HepG2 (cell line): ENCODE data around the gene MMAA. TPM values are rescaled to one million over a fixed set of nuclear protein-coding genes. Genes with fewer than 3 reads are reported as not detected.

Experiments used
- ATAC-seq: fragments of 200-7000 bp; cut with Tn5 transposase; 3 replicates; pipeline ENCODE4 v1.9.1; 2020; ENCODE audit warnings: mild to moderate bottlenecking, moderate library complexity
- BruUV-seq: library from RNA; stranded (reverse); fragments of 400-500 nt; replicated peaks from 2 replicates; lab custom pipeline; 2021; lab: Mats Ljungman, UMichigan
- CTCF ChIA-PET: fragments of 300-600 bp; formaldehyde crosslinking; extraction: SDS; loops from one replicate; lab custom pipeline; 2021; ENCODE audit warnings: low total read pairs, inconsistent platforms, low intra/inter-chr PET ratio; lab: Yijun Ruan, JAX
- POLR2A ChIA-PET: fragments of 350-600 bp; sonication (Branson Sonifier 250); formaldehyde crosslinking; loops from one replicate; lab custom pipeline; 2020; ENCODE audit warnings: antibody characterized with exemption, inconsistent platforms; lab: Yijun Ruan, JAX
- DNase-seq: peaks from one replicate; pipeline ENCODE4 v3.0.0-alpha.2; 2015; ENCODE audit warnings: low spot score
- FAIRE-seq: peaks from 3 replicates; lab custom pipeline; 2011; peaks lifted over from hg19 to GRCh38; lab: Jason Lieb, UNC
- H2AFZ ChIP-seq: one replicate; pipeline ENCODE4 v1.6.1; 2011; ENCODE audit warnings: low read length, inconsistent platforms
- H3K27ac ChIP-seq: fragments of 300-600 bp; 3 replicates; pipeline ENCODE4 v1.8.0; 2011; ENCODE audit warnings: mixed run types, mild to moderate bottlenecking, mixed read lengths, low read length, inconsistent platforms; ENCODE audit not compliant: insufficient read depth; ENCODE audit errors: extremely low read length
- H3K27me3 ChIP-seq, 2 experiments: fragments of 200-600 bp in 1 of 2; 2 replicates in 1 of 2; 3 replicates in 1 of 2; pipeline versions ENCODE4 v1.6.0 to v1.8.0; 2011; ENCODE audit warnings: low read length in 2 of 2, mild to moderate bottlenecking in 2 of 2, moderate library complexity in 2 of 2, inconsistent platforms in 1 of 2; ENCODE audit not compliant: insufficient read depth in 2 of 2, control insufficient read depth in 1 of 2
- H3K36me3 ChIP-seq, 2 experiments: fragments of 200-600 bp in 1 of 2; replicated peaks in 1 of 2; 2 replicates in 1 of 2; 3 replicates in 1 of 2; pipeline versions ENCODE4 v1.5.1 to v1.8.0; 2011; ENCODE audit warnings: low read length in 2 of 2, inconsistent platforms in 1 of 2; ENCODE audit not compliant: insufficient read depth in 2 of 2, control insufficient read depth in 1 of 2
- H3K4me1 ChIP-seq: 2 replicates; pipeline ENCODE4 v1.5.1; 2012; ENCODE audit warnings: low read length, inconsistent platforms; ENCODE audit not compliant: insufficient read depth
- H3K4me2 ChIP-seq: 2 replicates; pipeline ENCODE4 v1.6.0; 2011; ENCODE audit warnings: low read depth, low read length, inconsistent platforms
- H3K4me3 ChIP-seq, 3 experiments: fragments of 200-600 bp in 1 of 3; sonication (generic), shearing (Covaris generic) in 1 of 3; replicated peaks in 1 of 3; 2 replicates each; pipeline ENCODE4 v1.5.1; 2011 to 2016; ENCODE audit warnings: low read length in 3 of 3, inconsistent platforms in 2 of 3, low read depth in 2 of 3, mild to moderate bottlenecking in 2 of 3, control low read depth in 1 of 3, mixed read lengths in 1 of 3; ENCODE audit not compliant: insufficient read depth in 1 of 3
- H3K79me2 ChIP-seq: one replicate; pipeline ENCODE4 v1.6.1; 2011; ENCODE audit warnings: low read length, inconsistent platforms; ENCODE audit not compliant: insufficient read depth
- H3K9ac ChIP-seq: 2 replicates; pipeline ENCODE4 v1.6.0; 2011; ENCODE audit warnings: mild to moderate bottlenecking, low read depth, low read length, inconsistent platforms; ENCODE audit not compliant: insufficient read depth
- H3K9me3 ChIP-seq: 2 replicates; pipeline ENCODE4 v1.5.1; 2012; ENCODE audit warnings: mild to moderate bottlenecking, low read length
- H4K20me1 ChIP-seq: 2 replicates; pipeline ENCODE4 v1.6.0; 2011; ENCODE audit warnings: inconsistent platforms, mild to moderate bottlenecking, low read length, moderate library complexity; ENCODE audit not compliant: insufficient read depth
- GFI1 ChIP-seq: sonication (generic); formaldehyde crosslinking; IDR thresholded peaks from 2 replicates; pipeline ENCODE4 v1.5.0; 2020; ENCODE audit warnings: missing genetic modification reagents, mild to moderate bottlenecking, borderline replicate concordance
- GPN1 ChIP-seq: sonication (generic); formaldehyde crosslinking; IDR thresholded peaks from 2 replicates; pipeline ENCODE4 v1.5.1; 2020; ENCODE audit warnings: missing genetic modification reagents, borderline replicate concordance
- HDAC1 ChIP-seq: sonication (generic); formaldehyde crosslinking; IDR thresholded peaks from 2 replicates; pipeline ENCODE4 v1.5.1; 2020; ENCODE audit warnings: mild to moderate bottlenecking, missing genetic modification reagents
- NCOA5 ChIP-seq: sonication (generic); formaldehyde crosslinking; IDR thresholded peaks from 2 replicates; pipeline ENCODE4 v1.4.0; 2020; ENCODE audit warnings: missing genetic modification reagents
- NFE2L1 ChIP-seq: sonication (generic); formaldehyde crosslinking; IDR thresholded peaks from 2 replicates; pipeline ENCODE4 v1.4.0; 2020; ENCODE audit warnings: missing genetic modification reagents, mild to moderate bottlenecking, borderline replicate concordance
- RBM22 ChIP-seq: fragments of 200-400 bp; formaldehyde crosslinking; optimal IDR thresholded peaks from 2 replicates; pipeline ENCODE3; 2017; ENCODE audit warnings: mild to moderate bottlenecking, low read length, moderate library complexity
- TCF7L2 ChIP-seq: IDR thresholded peaks from 2 replicates; pipeline ENCODE4 v1.6.1; 2011; ENCODE audit warnings: mild to moderate bottlenecking, low read depth, low read length, moderate library complexity
- ZMYM2 ChIP-seq: sonication (generic); formaldehyde crosslinking; IDR thresholded peaks from 2 replicates; pipeline ENCODE4 v1.8.0; 2022; ENCODE audit warnings: mild to moderate bottlenecking, missing genetic modification reagents
- ZNF3 ChIP-seq: IDR thresholded peaks from 2 replicates; pipeline ENCODE4 v1.7.0; 2017; ENCODE audit warnings: inconsistent platforms
- ZNF317 ChIP-seq: sonication (generic); formaldehyde crosslinking; IDR thresholded peaks from 2 replicates; pipeline ENCODE4 v1.5.0; 2020; ENCODE audit warnings: mild to moderate bottlenecking, missing genetic modification reagents
- ZSCAN30 ChIP-seq: sonication (generic); formaldehyde crosslinking; IDR thresholded peaks from 2 replicates; pipeline ENCODE4 v1.5.0; 2020; ENCODE audit warnings: mild to moderate bottlenecking, missing genetic modification reagents
- WGBS: methylation state at CpG from one replicate; pipeline ENCODE4 v1.1.6; 2017; ENCODE audit warnings: low lambda C conversion rate; 5-methylcytosine and 5-hydroxymethylcytosine counted together
- in situ Hi-C: cut with HindIII; loops from 2 replicates; pipeline ENCODE4 v1.10.0; 2017; ENCODE audit warnings: low pct_unique_long_range_greater_than_20kb; ENCODE audit not compliant: extremely low pct_ligation_motif_present
- intact Hi-C: fragments of 100-400 bp; cut with micrococcal nuclease; formaldehyde crosslinking; loops from one replicate; pipeline ENCODE4 v1.10.0; 2022; ENCODE audit not compliant: unreplicated experiment
- polyA plus RNA-seq, 8 experiments: library from polyadenylated mRNA; depleted of rRNA in 3 of 8; stranded (reverse) in 7 of 8; unstranded in 1 of 8; fragments of >200 nt; fragmentation: Illumina TruSeq in 4 of 8; extraction: Trizol in 4 of 8; gene quantifications; 2 replicates each; pipeline versions ENCODE4 v1.2.1 to v1.2.3, GENCODE V29; 2011 to 2016; ENCODE audit warnings: low read depth in 4 of 8, missing spikeins in 1 of 8, mixed read lengths in 1 of 8; ENCODE audit not compliant: insufficient read depth in 1 of 8
- total RNA-seq, 5 experiments: library from RNA; depleted of rRNA; stranded (reverse); fragments of >200 nt; fragmentation: Illumina TruSeq; extraction: Trizol; gene quantifications; 2 replicates each; pipeline ENCODE4 v1.2.3, GENCODE V29; 2016; ENCODE audit warnings: low read depth in 1 of 5
- TF ChIP-seq, protein P1 (sequence below): sonication (generic); formaldehyde crosslinking; IDR thresholded peaks from 2 replicates; pipeline ENCODE4 v1.9.0; 2022; ENCODE audit warnings: missing genetic modification reagents, mild to moderate bottlenecking, borderline replicate concordance
- TF ChIP-seq, protein P2 (sequence below): IDR thresholded peaks from 2 replicates; pipeline ENCODE4 v1.6.1; 2016; ENCODE audit warnings: mild to moderate bottlenecking
- TF ChIP-seq, protein P3 (sequence below): IDR thresholded peaks from 2 replicates; pipeline ENCODE4 v1.6.1; 2016; ENCODE audit warnings: control low read depth
- TF ChIP-seq, protein P4 (sequence below): IDR thresholded peaks from 2 replicates; pipeline ENCODE4 v1.6.1; 2016; ENCODE audit warnings: missing compliant biosample characterization, missing genetic modification reagents, borderline replicate concordance

Gene MMAA
- total and polyA plus RNA-seq, 2 of the 13 experiments (the other 11 are each of a cell fraction or from before 2014, with no cell fraction given): 1.3 to 2.8 TPM

DNA sequence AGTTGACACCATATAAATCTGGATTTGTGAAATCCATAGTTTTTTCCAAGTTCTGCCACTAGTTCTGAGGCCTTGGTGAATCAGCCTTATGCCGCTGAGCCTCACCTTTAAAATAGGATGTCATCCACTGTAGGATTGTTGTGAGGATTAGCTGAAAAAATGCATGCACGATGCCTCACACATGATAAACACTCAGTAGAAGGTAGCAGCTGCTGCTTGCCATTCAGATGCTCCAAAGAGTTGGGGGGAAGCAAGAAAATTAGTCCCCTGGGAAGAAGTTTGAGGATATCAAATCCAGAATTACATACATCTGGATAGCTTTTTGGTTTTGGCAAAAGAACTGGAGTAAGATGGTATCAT is 7.4 kb downstream of the MMAA start:
- no peak overlapping the region for H2AFZ ChIP-seq
- no peaks in the 10 kb centered on the region for H3K4me1 ChIP-seq
- FAIRE-seq: no peak
- H3K79me2 ChIP-seq: no peaks in the 10 kb centered on the region
- CTCF ChIA-PET: no interaction called here
- H3K9me3 ChIP-seq: no peaks in the 10 kb centered on the region
- no peaks in the 10 kb centered on the region for H3K36me3 ChIP-seq
- H3K27ac ChIP-seq: no peak overlapping the region
- POLR2A ChIA-PET: no interaction called here
- intact Hi-C loops: no loop called here
- H3K9ac ChIP-seq: no peak overlapping the region
- no peaks in the 10 kb centered on the region for H4K20me1 ChIP-seq
- no peak overlapping the region for H3K4me3 ChIP-seq
- no TSS peak for BruUV-seq
- H3K4me2 ChIP-seq: no peak overlapping the region
- H3K27me3 ChIP-seq: no peaks in the 10 kb centered on the region
- 75% methylated on average over 2 of the region's 2 CpGs for WGBS
- no peak for ATAC-seq
- in situ Hi-C loops: no loop called here
- no peak for DNase-seq
- no peak for TF ChIP-seq GPN1 (CRISPR knock-in tag)
- TF ChIP-seq, protein P1, sequence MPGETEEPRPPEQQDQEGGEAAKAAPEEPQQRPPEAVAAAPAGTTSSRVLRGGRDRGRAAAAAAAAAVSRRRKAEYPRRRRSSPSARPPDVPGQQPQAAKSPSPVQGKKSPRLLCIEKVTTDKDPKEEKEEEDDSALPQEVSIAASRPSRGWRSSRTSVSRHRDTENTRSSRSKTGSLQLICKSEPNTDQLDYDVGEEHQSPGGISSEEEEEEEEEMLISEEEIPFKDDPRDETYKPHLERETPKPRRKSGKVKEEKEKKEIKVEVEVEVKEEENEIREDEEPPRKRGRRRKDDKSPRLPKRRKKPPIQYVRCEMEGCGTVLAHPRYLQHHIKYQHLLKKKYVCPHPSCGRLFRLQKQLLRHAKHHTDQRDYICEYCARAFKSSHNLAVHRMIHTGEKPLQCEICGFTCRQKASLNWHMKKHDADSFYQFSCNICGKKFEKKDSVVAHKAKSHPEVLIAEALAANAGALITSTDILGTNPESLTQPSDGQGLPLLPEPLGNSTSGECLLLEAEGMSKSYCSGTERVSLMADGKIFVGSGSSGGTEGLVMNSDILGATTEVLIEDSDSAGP (CRISPR knock-in tag): no peak
- TF ChIP-seq, protein P2, sequence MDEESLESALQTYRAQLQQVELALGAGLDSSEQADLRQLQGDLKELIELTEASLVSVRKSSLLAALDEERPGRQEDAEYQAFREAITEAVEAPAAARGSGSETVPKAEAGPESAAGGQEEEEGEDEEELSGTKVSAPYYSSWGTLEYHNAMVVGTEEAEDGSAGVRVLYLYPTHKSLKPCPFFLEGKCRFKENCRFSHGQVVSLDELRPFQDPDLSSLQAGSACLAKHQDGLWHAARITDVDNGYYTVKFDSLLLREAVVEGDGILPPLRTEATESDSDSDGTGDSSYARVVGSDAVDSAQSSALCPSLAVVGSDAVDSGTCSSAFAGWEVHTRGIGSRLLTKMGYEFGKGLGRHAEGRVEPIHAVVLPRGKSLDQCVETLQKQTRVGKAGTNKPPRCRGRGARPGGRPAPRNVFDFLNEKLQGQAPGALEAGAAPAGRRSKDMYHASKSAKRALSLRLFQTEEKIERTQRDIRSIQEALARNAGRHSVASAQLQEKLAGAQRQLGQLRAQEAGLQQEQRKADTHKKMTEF (CRISPR knock-in tag): no peak
- TF ChIP-seq NCOA5 (CRISPR knock-in tag): no peak
- no peak for TF ChIP-seq NFE2L1 (CRISPR knock-in tag)

DNA sequence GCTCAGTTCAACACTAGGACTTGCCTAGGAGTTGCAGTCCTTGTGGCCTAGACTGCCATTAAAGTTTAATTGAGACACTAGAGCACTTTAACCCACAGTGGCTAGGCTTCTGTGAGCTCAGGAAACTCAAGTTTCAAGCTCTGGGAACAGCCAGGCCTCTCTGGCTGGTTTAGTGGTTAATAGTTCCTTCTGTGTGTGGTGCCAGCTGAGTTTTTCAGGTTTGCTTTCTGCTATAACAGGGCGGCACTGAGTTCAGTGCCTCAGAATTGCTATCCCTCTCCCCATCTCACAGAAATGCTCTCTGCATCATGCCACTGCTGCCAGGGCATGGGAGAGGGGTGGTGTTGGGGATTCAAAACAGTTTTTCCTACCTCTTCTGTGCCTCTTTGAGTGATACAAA is 15.9 kb downstream of the MMAA start:
- FAIRE-seq: no peak
- Histone ChIP-seq H3K9me3 (no peaks in the 10 kb centered on the region), H3K27me3 (no peaks in the 10 kb centered on the region), H3K4me3 (no peak overlapping the region), H3K36me3 (no peaks in the 10 kb centered on the region), H3K27ac (no peak overlapping the region)
- CTCF ChIA-PET: no interaction called here
- WGBS: 71% methylated on average over 1 of the region's 1 CpG
- intact Hi-C loops: no loop called here
- DNase-seq: no peak
- TF ChIP-seq TCF7L2 (no peak), GFI1 (no peak), ZNF3 (CRISPR knock-in tag) (no peak), ZSCAN30 (CRISPR knock-in tag) (no peak), RBM22 (no peak), HDAC1 (no peak), ZNF317 (CRISPR knock-in tag) (no peak), ZMYM2 (CRISPR knock-in tag) (no peak)
- TF ChIP-seq, protein P3, sequence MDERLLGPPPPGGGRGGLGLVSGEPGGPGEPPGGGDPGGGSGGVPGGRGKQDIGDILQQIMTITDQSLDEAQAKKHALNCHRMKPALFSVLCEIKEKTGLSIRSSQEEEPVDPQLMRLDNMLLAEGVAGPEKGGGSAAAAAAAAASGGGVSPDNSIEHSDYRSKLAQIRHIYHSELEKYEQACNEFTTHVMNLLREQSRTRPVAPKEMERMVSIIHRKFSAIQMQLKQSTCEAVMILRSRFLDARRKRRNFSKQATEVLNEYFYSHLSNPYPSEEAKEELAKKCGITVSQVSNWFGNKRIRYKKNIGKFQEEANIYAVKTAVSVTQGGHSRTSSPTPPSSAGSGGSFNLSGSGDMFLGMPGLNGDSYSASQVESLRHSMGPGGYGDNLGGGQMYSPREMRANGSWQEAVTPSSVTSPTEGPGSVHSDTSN: no peak
- TF ChIP-seq, protein P4, sequence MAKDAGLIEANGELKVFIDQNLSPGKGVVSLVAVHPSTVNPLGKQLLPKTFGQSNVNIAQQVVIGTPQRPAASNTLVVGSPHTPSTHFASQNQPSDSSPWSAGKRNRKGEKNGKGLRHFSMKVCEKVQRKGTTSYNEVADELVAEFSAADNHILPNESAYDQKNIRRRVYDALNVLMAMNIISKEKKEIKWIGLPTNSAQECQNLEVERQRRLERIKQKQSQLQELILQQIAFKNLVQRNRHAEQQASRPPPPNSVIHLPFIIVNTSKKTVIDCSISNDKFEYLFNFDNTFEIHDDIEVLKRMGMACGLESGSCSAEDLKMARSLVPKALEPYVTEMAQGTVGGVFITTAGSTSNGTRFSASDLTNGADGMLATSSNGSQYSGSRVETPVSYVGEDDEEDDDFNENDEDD (CRISPR knock-in tag): no peak
- TF ChIP-seq, all 625 proteins: peak for 0
- H3K4me2 ChIP-seq: no peak overlapping the region
- BruUV-seq: no TSS peak
- POLR2A ChIA-PET: no interaction called here
- no peaks in the 10 kb centered on the region for H4K20me1 ChIP-seq
- in situ Hi-C loops: no loop called here
- no peaks in the 10 kb centered on the region for H3K4me1 ChIP-seq
- H2AFZ ChIP-seq: no peak overlapping the region
- no peak overlapping the region for H3K9ac ChIP-seq
- no peak for ATAC-seq
- no peaks in the 10 kb centered on the region for H3K79me2 ChIP-seq
